Measurements from ENCODE around the gene SORCS2.

GRCh38 chr4:7272404-7272803 is 80.1 kb downstream of the SORCS2 start:
- TF ChIP-seq CTCF (IDR thresholded peaks at IDR 0.05) (no peak), POLR2A (IDR thresholded peaks at IDR 0.05) (no peak)

All from esophagus squamous epithelium (tissue), 4 donors.